IPS-20b (cell line): ENCODE data around the gene ZXDC.

Source experiments
- H3K27ac ChIP-seq: one replicate; pipeline ENCODE4 v1.5.1; 2013; ENCODE audit warnings: low read length
- H3K27me3 ChIP-seq: 2 replicates; pipeline ENCODE4 v1.6.1; 2013; ENCODE audit warnings: mild to moderate bottlenecking, low read length, inconsistent platforms; ENCODE audit not compliant: insufficient read depth
- H3K36me3 ChIP-seq: 2 replicates; pipeline ENCODE4 v1.6.1; 2013; ENCODE audit warnings: low read depth, mild to moderate bottlenecking, inconsistent platforms, low read length, moderate library complexity; ENCODE audit not compliant: insufficient read depth
- H3K4me1 ChIP-seq: 2 replicates; pipeline ENCODE4 v1.6.1; 2013; ENCODE audit warnings: mild to moderate bottlenecking, control low read depth, inconsistent platforms, low read length, moderate library complexity; ENCODE audit not compliant: insufficient read depth
- H3K4me3 ChIP-seq: 2 replicates; pipeline ENCODE4 v1.5.1; 2013; ENCODE audit warnings: mild to moderate bottlenecking, low read length, inconsistent platforms
- H3K9ac ChIP-seq: 2 replicates; pipeline ENCODE4 v1.6.1; 2013; ENCODE audit warnings: low read depth, mild to moderate bottlenecking, inconsistent platforms, low read length, moderate library complexity
- H3K9me3 ChIP-seq: 2 replicates; pipeline ENCODE4 v1.6.1; 2013; ENCODE audit warnings: mild to moderate bottlenecking, low read depth, low read length, inconsistent platforms; ENCODE audit not compliant: insufficient read depth

ZXDC gene

DNA sequence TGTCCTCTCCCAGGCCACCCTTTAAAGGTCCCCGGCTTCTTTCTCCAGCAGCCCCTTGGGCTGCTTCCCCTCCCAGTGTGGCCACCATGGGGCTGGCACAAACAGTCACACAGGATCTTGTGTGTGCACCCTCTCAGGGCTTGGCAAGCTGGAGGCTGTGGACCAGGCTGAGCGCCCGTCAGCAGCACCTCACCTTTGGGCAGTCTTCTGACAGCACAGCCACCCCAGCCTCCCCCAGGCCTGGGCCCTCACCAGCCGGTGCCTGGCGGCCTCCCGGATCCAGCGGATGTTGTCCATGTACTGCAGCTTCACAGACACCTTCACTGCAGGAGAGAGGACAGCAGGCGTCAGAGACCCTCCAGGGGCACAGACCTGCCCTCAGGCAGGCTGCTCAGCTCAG is 20.1 kb upstream of the ZXDC start:
- H3K9ac ChIP-seq: no peak overlapping the region
- no peaks in the 10 kb centered on the region for H3K27me3 ChIP-seq
- no peak overlapping the region for H3K4me3 ChIP-seq
- H3K4me1 ChIP-seq: no peaks in the 10 kb centered on the region
- no peaks in the 10 kb centered on the region for H3K9me3 ChIP-seq
- H3K27ac ChIP-seq: no peak overlapping the region
- H3K36me3 ChIP-seq: no peaks in the 10 kb centered on the region

DNA sequence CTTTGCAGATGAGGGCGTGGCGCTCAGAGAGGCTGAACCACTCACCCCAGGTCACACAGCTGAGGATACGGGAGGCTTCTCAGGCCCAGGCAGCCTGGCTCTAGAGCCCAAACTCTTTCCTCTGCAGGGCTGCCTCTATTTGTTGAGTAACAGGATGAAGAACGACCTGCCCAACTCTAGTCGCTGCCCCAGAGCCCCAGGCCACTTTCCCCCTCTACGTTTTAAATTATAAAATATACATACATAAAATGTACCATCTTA is 19.2 kb upstream of the ZXDC start:
- Histone ChIP-seq H3K9ac (no peak overlapping the region), H3K4me1 (no peaks in the 10 kb centered on the region; the same call in 1 of the 2 replicates), H3K27ac (no peak overlapping the region)

DNA sequence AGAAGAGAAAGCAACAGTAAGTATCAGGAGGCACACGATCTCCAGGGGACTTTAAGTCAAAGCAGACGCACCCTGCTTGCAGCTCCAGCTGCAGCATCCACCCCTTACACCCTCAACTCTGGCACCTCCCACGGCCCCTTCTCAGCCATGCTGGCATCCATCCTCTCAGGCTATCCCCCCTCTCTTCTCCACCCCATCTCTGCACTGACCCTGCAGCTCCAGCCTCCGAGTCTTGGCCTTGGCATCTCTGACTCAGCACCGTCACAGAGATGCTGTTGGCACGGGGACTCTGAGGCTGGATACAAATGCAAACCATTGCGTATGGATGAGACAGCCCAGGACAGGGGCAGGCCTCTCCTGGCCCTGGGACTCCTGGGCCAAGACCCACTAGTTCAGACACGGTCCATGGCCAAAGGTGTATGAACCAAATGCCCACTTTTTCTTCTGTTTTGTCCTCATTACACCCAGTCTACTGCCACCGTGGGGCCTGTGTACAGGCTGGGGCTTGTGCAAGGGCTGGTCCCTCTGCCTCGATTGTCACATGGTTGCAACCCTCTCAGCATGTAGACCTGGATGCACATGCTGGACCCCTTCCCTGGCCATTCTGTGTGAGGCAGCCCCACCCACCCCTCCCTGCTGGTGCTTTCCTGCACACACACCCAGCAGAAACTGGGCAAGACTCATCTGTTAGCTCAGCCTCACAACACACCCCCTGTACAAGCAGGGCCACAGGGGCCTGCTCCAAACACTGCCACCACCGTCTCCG is 18.7 kb upstream of the ZXDC start:
- no peak overlapping the region for H3K27ac ChIP-seq
- H3K36me3 ChIP-seq: no peaks in the 10 kb centered on the region
- no peak overlapping the region for H3K4me3 ChIP-seq
- no peak overlapping the region for H3K9ac ChIP-seq
- H3K27me3 ChIP-seq: no peaks in the 10 kb centered on the region
- H3K4me1 ChIP-seq: no peaks in the 10 kb centered on the region; the same call in 1 of the 2 replicates
- no peaks in the 10 kb centered on the region for H3K9me3 ChIP-seq

More for the DNA sequence above, 19.2 kb upstream of the ZXDC start:
- Histone ChIP-seq H3K9me3 (no peaks in the 10 kb centered on the region), H3K4me3 (no peak overlapping the region), H3K27me3 (no peaks in the 10 kb centered on the region), H3K36me3 (no peaks in the 10 kb centered on the region)

DNA sequence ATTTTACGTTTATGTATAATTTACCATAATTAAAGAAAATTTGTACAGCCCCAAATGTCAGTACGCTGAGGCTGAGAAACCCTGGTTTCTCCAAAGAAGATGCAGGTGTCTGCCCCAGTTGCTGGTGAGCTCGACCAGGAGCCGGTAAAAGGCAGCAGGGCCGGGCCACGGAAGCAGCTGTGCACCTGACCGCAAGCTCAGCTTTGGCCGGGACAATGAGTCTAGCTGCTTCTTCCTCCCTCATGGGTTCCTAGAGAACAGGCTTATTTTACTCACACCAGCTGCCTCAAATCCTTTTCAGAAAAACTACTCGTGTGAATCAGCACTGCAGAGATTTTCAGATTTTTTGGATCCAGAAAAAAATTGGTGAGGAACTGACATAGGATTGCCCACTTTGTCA is 18.0 kb upstream of the ZXDC start:
- no peak overlapping the region for H3K9ac ChIP-seq
- no peaks in the 10 kb centered on the region for H3K36me3 ChIP-seq
- no peaks in the 10 kb centered on the region for H3K9me3 ChIP-seq
- no peak overlapping the region for H3K27ac ChIP-seq
- no peaks in the 10 kb centered on the region; the same call in 1 of the 2 replicates for H3K4me1 ChIP-seq
- no peak overlapping the region for H3K4me3 ChIP-seq
- H3K27me3 ChIP-seq: no peaks in the 10 kb centered on the region

DNA sequence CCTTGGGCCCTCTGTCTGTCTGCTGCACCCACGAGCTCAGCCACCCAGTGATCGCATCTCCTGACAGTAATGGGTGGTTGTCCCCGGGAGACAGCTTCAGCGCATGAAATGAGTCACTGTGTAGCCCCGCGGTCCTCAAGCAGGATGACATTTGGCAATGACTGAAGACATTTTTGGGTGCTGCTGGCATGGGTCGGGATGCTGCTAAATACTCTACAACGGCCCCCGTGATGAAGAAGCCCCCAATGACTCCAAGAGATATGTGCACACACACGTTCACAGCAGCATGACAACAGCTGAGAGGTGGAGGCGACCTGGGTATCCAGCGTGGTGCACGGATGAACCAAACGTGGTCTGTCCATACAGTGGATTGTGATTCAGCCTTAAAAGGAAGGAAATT is 17.4 kb upstream of the ZXDC start:
- Histone ChIP-seq H3K4me1 (no peaks in the 10 kb centered on the region; the same call in 1 of the 2 replicates), H3K27me3 (no peaks in the 10 kb centered on the region), H3K36me3 (no peaks in the 10 kb centered on the region), H3K9ac (no peak overlapping the region), H3K9me3 (no peaks in the 10 kb centered on the region), H3K4me3 (no peak overlapping the region), H3K27ac (no peak overlapping the region)

DNA sequence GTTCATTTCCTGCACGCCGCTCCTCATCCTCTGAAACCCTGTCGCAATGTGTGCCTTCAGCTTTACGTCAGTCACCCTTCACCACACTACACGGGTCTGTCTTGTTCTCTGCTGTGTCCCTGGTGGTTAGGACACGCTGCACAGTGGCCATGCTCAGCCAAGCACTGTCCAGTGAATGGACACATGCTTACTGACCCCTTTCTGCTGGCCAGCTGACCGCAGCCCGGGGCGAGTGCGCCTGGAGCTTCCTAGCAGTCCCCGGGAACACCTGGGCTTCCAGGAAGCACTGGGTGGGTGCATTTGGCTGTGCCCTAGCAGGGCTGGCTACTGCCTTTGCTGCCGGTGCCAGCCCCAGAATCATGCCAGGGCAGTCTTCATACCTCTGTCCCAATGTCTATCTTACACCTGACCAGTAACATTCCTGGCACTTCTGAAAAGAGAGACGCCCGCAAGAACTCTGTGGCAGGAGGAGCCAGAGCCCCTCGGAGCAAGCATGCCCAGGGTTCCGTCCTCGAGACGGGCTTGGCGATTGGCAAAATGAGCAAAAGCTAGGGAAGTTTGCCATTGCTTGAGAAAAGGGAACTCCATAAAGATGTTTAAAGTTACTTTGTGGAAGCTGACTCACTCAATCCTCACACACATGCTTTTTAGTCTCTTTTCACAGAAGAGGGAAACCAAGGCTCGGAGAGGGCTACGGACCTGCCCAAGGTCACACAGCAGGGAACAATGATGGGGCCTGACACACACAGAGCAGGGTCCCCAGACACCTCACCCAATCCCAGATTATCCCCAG is 15.7 kb upstream of the ZXDC start:
- no peaks in the 10 kb centered on the region for H3K36me3 ChIP-seq
- H3K9me3 ChIP-seq: no peaks in the 10 kb centered on the region
- no peaks in the 10 kb centered on the region; the same call in 1 of the 2 replicates for H3K4me1 ChIP-seq
- no peak overlapping the region for H3K4me3 ChIP-seq
- no peaks in the 10 kb centered on the region for H3K27me3 ChIP-seq
- no peak overlapping the region for H3K27ac ChIP-seq
- no peak overlapping the region for H3K9ac ChIP-seq

DNA sequence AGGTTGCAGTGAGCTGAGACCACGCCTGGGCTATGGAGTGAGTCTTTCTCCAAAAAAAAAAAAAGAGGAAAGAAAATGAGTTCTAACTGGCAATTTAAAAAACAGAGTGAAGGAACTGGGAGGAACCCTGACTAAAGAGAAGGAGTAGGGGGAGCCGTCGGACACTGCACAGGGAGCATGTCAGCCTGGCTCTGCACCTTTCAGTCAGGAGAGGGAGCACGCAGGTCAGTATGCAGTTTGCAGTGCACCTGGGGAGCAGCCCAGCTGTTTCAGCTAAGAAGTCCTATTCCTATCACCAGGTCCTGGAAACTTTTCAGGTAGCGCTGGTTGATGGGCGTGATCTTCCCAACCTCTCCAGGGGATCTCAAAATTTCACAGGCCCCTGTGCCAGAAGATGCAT is 14.9 kb upstream of the ZXDC start:
- no peak overlapping the region for H3K9ac ChIP-seq
- no peaks in the 10 kb centered on the region for H3K9me3 ChIP-seq
- H3K27me3 ChIP-seq: no peaks in the 10 kb centered on the region
- no peak overlapping the region for H3K27ac ChIP-seq
- H3K4me3 ChIP-seq: no peak overlapping the region
- H3K4me1 ChIP-seq: peaks cover 2% of the 10 kb centered on the region; the same call in 1 of the 2 replicates
- H3K36me3 ChIP-seq: no peaks in the 10 kb centered on the region

DNA sequence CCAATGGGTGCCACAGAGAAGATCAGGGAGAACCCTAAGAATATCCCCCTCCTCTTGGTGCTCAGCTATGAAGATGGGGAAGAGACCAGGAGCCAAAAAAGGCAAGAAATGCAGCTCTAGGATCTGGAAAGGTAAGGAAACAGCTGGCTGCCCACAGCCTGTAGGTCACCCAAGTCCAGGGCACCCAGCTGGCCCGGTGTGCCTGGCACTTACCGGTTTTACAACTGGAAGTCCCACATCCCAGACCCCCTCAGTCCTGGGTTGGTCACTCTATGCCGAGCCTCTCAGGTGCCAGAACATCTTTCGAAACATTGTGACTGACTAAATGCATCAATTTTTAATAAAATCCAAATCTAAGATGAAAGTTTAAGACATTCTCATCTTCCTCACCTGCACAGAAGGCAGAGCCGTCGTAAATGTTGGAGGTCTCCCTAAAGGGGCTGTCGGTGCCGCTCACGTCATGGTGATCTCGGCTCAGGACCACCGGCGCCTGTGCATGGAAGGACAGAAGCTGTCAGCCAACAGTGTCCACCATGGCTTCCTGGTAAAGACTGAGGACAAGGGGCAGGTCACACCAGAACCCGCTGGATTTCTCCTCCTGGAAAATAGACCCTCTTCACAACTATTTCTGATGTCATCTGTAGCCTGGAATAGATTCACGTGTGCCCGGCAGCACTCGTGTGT is 13.3 kb upstream of the ZXDC start:
- H3K9ac ChIP-seq: no peak overlapping the region
- H3K4me1 ChIP-seq: peaks cover 18% of the 10 kb centered on the region
- H3K27ac ChIP-seq: no peak overlapping the region

DNA sequence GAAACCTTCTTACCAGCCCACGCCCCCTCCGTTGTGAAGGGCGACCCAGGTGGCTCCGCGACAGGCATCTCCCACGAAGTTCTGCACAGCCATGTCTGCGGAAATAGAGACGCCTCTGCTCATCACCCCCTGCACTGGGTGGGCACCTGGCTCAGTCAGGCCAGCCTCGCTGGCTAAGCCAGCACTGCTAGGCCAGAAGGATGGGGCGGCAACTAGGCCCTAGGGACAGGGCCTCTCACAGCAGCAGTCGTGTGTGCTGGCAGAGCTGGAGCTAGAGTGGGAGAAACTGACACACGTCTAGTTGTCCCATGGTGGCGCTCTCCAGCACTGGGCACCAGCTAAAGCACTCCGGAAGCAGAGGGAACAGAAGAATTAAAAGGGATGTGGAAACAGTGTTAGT is 12.5 kb upstream of the ZXDC start:
- Histone ChIP-seq H3K36me3 (no peaks in the 10 kb centered on the region), H3K9me3 (no peaks in the 10 kb centered on the region), H3K27ac (no peak overlapping the region), H3K4me1 (peaks cover 18% of the 10 kb centered on the region), H3K27me3 (no peaks in the 10 kb centered on the region), H3K4me3 (no peak overlapping the region), H3K9ac (no peak overlapping the region)

More for the DNA sequence above, 13.3 kb upstream of the ZXDC start:
- Histone ChIP-seq H3K27me3 (no peaks in the 10 kb centered on the region), H3K4me3 (no peak overlapping the region), H3K36me3 (no peaks in the 10 kb centered on the region), H3K9me3 (no peaks in the 10 kb centered on the region)

DNA sequence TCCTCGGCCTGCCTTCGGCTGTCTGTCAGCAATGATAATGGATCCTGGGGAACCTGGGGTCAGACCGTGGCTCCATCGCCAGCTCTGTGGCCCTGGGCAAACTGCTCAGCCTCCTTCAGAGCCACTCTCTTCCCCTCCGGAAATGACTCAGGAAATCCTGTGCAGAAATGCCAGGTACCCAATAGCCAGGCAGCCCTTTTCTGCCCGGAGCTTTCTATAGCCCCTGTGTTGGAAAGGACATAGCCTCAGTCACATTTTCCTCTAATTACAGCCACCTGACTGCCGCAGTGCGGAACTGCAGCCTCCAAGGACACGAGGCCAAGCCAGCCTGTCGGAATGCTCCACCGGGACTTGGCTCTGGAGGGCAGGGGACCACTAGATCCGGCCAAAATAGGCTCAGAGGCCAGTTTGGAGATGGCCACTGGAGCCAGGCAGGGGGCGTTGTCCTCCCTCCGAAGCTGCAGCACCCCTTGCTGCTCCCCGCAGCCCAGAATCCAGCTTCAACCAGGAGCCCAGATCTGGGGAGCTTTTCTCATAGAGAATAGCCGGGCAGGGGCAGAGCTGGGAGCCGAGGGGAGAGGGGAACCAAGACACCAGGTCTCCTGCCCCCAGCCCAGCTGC is 11.6 kb upstream of the ZXDC start:
- no peak overlapping the region for H3K27ac ChIP-seq
- H3K9ac ChIP-seq: no peak overlapping the region
- no peaks in the 10 kb centered on the region for H3K9me3 ChIP-seq
- no peak overlapping the region for H3K4me3 ChIP-seq
- no peaks in the 10 kb centered on the region for H3K36me3 ChIP-seq
- peaks cover 18% of the 10 kb centered on the region for H3K4me1 ChIP-seq
- H3K27me3 ChIP-seq: no peaks in the 10 kb centered on the region

DNA sequence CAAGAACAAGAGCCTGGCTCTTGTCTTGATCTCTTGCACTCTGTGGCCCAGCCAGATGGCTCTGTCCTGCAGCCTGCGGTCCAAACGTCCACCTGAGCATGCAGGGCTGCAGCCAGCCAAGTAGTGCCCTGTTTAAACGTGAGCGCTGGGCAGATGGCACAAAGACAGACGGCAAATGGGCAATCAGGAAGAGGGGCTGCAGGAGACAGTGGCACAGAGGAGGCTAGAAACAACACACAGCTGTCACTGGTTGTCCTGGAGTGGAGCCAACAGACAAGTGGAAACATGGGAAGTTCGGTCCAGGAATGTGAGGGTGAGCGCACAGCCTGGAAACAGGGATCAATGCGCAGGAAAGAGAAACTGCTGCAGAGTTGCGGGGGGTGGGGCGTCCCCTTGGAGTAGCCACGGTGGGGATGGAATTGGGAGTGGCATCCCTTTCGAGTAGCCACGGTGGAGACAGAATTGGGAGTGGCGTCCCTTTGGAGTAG is 10.7 kb upstream of the ZXDC start:
- Histone ChIP-seq H3K9ac (no peak overlapping the region), H3K27ac (no peak overlapping the region)

More for the DNA sequence above, 10.7 kb upstream of the ZXDC start:
- Histone ChIP-seq H3K27me3 (no peaks in the 10 kb centered on the region), H3K36me3 (no peaks in the 10 kb centered on the region), H3K4me1 (peaks cover 18% of the 10 kb centered on the region), H3K4me3 (no peak overlapping the region), H3K9me3 (no peaks in the 10 kb centered on the region)
